ENCODE measurements around the gene RAB20.

DNA sequence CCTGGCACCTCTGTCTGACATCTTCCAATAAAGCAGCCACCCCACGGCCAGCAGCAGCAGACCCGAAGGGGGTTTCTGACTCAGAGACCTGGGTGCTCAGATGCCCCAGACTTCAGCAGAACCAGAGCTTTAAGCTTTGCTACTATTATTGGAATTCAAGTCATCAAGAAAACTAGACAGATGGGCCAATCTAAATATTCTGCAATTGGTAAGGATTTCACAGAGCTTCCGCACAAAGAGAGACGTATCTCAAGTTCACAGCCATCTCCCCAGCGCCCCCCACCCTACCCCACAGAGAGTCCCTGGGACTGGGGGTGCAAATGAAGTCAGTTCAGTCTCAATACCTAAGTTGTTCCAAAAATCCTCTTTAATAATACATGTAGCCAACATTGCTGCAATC lies 38.8 kb downstream of the RAB20 start:
- TF ChIP-seq, protein P1, sequence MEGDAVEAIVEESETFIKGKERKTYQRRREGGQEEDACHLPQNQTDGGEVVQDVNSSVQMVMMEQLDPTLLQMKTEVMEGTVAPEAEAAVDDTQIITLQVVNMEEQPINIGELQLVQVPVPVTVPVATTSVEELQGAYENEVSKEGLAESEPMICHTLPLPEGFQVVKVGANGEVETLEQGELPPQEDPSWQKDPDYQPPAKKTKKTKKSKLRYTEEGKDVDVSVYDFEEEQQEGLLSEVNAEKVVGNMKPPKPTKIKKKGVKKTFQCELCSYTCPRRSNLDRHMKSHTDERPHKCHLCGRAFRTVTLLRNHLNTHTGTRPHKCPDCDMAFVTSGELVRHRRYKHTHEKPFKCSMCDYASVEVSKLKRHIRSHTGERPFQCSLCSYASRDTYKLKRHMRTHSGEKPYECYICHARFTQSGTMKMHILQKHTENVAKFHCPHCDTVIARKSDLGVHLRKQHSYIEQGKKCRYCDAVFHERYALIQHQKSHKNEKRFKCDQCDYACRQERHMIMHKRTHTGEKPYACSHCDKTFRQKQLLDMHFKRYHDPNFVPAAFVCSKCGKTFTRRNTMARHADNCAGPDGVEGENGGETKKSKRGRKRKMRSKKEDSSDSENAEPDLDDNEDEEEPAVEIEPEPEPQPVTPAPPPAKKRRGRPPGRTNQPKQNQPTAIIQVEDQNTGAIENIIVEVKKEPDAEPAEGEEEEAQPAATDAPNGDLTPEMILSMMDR (IDR thresholded peaks at IDR 0.05) = no peak
- no peak for TF ChIP-seq POLR2A (IDR thresholded peaks at IDR 0.05)
